Neutrophil (primary cell): ENCODE results near the gene SCN8A.

Source experiments
- H3K27ac ChIP-seq: fragments of 200-600 bp; sonication (generic); 2 replicates; pipeline ENCODE4 v1.5.1; 2016; ENCODE audit warnings: mild to moderate bottlenecking, moderate library complexity
- H3K27me3 ChIP-seq: fragments of 200-600 bp; sonication (generic); 2 replicates; pipeline ENCODE4 v1.6.0; 2016; ENCODE audit warnings: mild to moderate bottlenecking
- H3K36me3 ChIP-seq: fragments of 200-600 bp; sonication (generic); 2 replicates; pipeline ENCODE4 v1.5.1; 2017
- H3K4me1 ChIP-seq, 2 experiments: fragments of 200-600 bp in 1 of 2; sonication (generic) in 1 of 2; 1 replicate in 1 of 2; 2 replicates in 1 of 2; pipeline versions ENCODE4 v1.5.1 to v1.6.1; 2013 to 2016; ENCODE audit warnings: low read depth in 1 of 2, low read length in 1 of 2, mild to moderate bottlenecking in 1 of 2, moderate library complexity in 1 of 2; ENCODE audit not compliant: control insufficient read depth in 1 of 2, insufficient read depth in 1 of 2
- H3K4me3 ChIP-seq, 2 experiments: fragments of 200-600 bp in 1 of 2; sonication (generic) in 1 of 2; 1 replicate in 1 of 2; 2 replicates in 1 of 2; pipeline ENCODE4 v1.5.1; 2013 to 2016; ENCODE audit warnings: low read depth in 1 of 2, low read length in 1 of 2, mild to moderate bottlenecking in 1 of 2, moderate library complexity in 1 of 2
- H3K9me3 ChIP-seq: fragments of 200-600 bp; sonication (generic); 2 replicates; pipeline ENCODE4 v1.5.1; 2016
- CTCF ChIP-seq: fragments of 200-600 bp; sonication (generic); IDR thresholded peaks from 2 replicates; pipeline ENCODE4 v1.5.1; 2016; ENCODE audit warnings: antibody characterized with exemption

The SCN8A gene

GRCh38 chr12:51820526-51821439 lies 229.8 kb downstream of the SCN8A start:
- peaks cover 84% of the 10 kb centered on the region for H3K27me3 ChIP-seq
- no peak overlapping the region for H3K27ac ChIP-seq
- no peak for TF ChIP-seq CTCF
- H3K36me3 ChIP-seq: no peaks in the 10 kb centered on the region
- H3K9me3 ChIP-seq: no peaks in the 10 kb centered on the region
- peak overlapping the region; percentile 49 to 62 for H3K4me3 ChIP-seq
- H3K4me1 ChIP-seq: peaks cover 15 to 20% of the 10 kb centered on the region in 2 experiments

GRCh38 chr12:51821440-51822260 lies 230.6 kb downstream of the SCN8A start:
- peaks cover 15 to 20% of the 10 kb centered on the region in 2 experiments for H3K4me1 ChIP-seq
- H3K27me3 ChIP-seq: peaks cover 82% of the 10 kb centered on the region
- no peak overlapping the region for H3K27ac ChIP-seq
- H3K9me3 ChIP-seq: no peaks in the 10 kb centered on the region
- no peak for TF ChIP-seq CTCF
- H3K4me3 ChIP-seq: peak overlapping the region; percentile 49 to 62
- no peaks in the 10 kb centered on the region for H3K36me3 ChIP-seq

GRCh38 chr12:51822261-51822616 lies 231.2 kb downstream of the SCN8A start:
- no peak for TF ChIP-seq CTCF
- Histone ChIP-seq H3K4me3 (no peak overlapping the region), H3K9me3 (no peaks in the 10 kb centered on the region), H3K27me3 (peaks cover 80% of the 10 kb centered on the region), H3K4me1 (peaks cover 15 to 20% of the 10 kb centered on the region in 2 experiments), H3K27ac (no peak overlapping the region), H3K36me3 (no peaks in the 10 kb centered on the region)

GRCh38 chr12:51822956-51823355 lies 231.9 kb downstream of the SCN8A start:
- H3K27ac ChIP-seq: no peak overlapping the region
- H3K4me3 ChIP-seq: no peak overlapping the region
- peaks cover 78% of the 10 kb centered on the region for H3K27me3 ChIP-seq
- TF ChIP-seq CTCF: no peak
- no peaks in the 10 kb centered on the region for H3K9me3 ChIP-seq
- H3K36me3 ChIP-seq: no peaks in the 10 kb centered on the region
- H3K4me1 ChIP-seq: peaks cover 17 to 25% of the 10 kb centered on the region in 2 experiments

GRCh38 chr12:51823875-51824565 lies 233.0 kb downstream of the SCN8A start:
- no peak overlapping the region for H3K4me3 ChIP-seq
- no peak for TF ChIP-seq CTCF
- H3K4me1 ChIP-seq: peaks cover 21 to 31% of the 10 kb centered on the region in 2 experiments
- no peak overlapping the region for H3K27ac ChIP-seq
- H3K9me3 ChIP-seq: no peaks in the 10 kb centered on the region
- H3K36me3 ChIP-seq: no peaks in the 10 kb centered on the region
- H3K27me3 ChIP-seq: peaks cover 77% of the 10 kb centered on the region
